ENCODE measurements around the gene KCNMB1. TPM values are rescaled to one million over a fixed set of nuclear protein-coding genes. Genes with fewer than 3 reads are reported as not detected.

The KCNMB1 gene
- total and polyA plus RNA-seq, 2 donors (not counting 3 experiments of a cell fraction or from before 2014, with no cell fraction given) = 0.15 to 0.29 TPM

GRCh38 chr5:170432669-170433068 is 43.5 kb upstream of the KCNMB1 start:
- H2AFZ ChIP-seq (ENCODE audit: low read depth, low read length) = no peak overlapping the region
- DNase-seq (ENCODE audit: low read depth, low spot score) = no peak
- H3K4me3 ChIP-seq (replicated peaks in 1 of 3; ENCODE audit: insufficient read depth in 1 of 3, low read depth in 1 of 3, low read length in 3 of 3) = no peak overlapping the region
- dilution Hi-C loops (cut with MboI; ENCODE audit: extremely low pct_ligation_motif_present, low sequenced_read_pairs) = no loop called here
- H3K27ac ChIP-seq (ENCODE audit: insufficient read depth, low read depth, low read length) = no peak overlapping the region
- no peaks in the 10 kb centered on the region for H3K79me2 ChIP-seq (ENCODE audit: control insufficient read depth, insufficient read depth, low read length)
- no peaks in the 10 kb centered on the region for H3K4me1 ChIP-seq (ENCODE audit: control insufficient read depth, extremely low read depth, insufficient read depth, low read length)
- H3K36me3 ChIP-seq (ENCODE audit: control insufficient read depth in 2 of 2, extremely low read depth in 1 of 2, insufficient read depth in 2 of 2, low read length in 2 of 2) = no peaks in the 10 kb centered on the region
- no peak overlapping the region for H3K4me2 ChIP-seq (ENCODE audit: insufficient read depth, low read length)
- intact Hi-C loops (cut with micrococcal nuclease) = no loop called here
- TF ChIP-seq POLR2A (IDR thresholded peaks at IDR 0.05; ENCODE audit: low read depth, low read length) = no peak
- TF ChIP-seq MYC (IDR thresholded peaks at IDR 0.05; ENCODE audit: low read depth, low read length) = no peak
- no peak for TF ChIP-seq MAX (IDR thresholded peaks at IDR 0.05; ENCODE audit: insufficient read depth, insufficient read length)
- TF ChIP-seq JUN (IDR thresholded peaks at IDR 0.05; ENCODE audit: borderline replicate concordance, insufficient read depth, insufficient read length, low read depth) = no peak
- no peak for TF ChIP-seq EZH2 (IDR thresholded peaks at IDR 0.05; ENCODE audit: borderline replicate concordance, low read depth, low read length, severe bottlenecking)
- TF ChIP-seq FOS (IDR thresholded peaks at IDR 0.05; ENCODE audit: borderline replicate concordance, insufficient read depth, low read length) = no peak
- no peak for TF ChIP-seq GATA2 (IDR thresholded peaks at IDR 0.05; ENCODE audit: insufficient read depth, insufficient read length, low read depth, low read length)
- no peak for TF ChIP-seq CTCF (IDR thresholded peaks at IDR 0.05; ENCODE audit: extremely low read depth in 1 of 2, insufficient read depth in 1 of 2, low read depth in 1 of 2, low read length in 2 of 2)
- TF ChIP-seq POLR2AphosphoS5 (IDR thresholded peaks at IDR 0.05; ENCODE audit: insufficient read depth, low read depth, low read length) = no peak
- ChIA-PET POLR2A (no interaction called here), CTCF (interaction anchor here (0.6 to 6.5 kb wide), 5 partner anchors 13 to 194 kb away, joined by 3 to 288 read pairs (median 4); partner anchors contain the start of gene KCNIP1)
- no peaks in the 10 kb centered on the region for H3K9me1 ChIP-seq (replicated peaks; ENCODE audit: control insufficient read depth, extremely low read depth, insufficient read depth, low read length)
- no peak overlapping the region for H3K9ac ChIP-seq (replicated peaks; ENCODE audit: extremely low read depth, insufficient read depth, low read length)
- BruUV-seq (replicated peaks) = no TSS peak
- H4K20me1 ChIP-seq (replicated peaks; ENCODE audit: control insufficient read depth, extremely low read depth, insufficient read depth, low read length) = no peaks in the 10 kb centered on the region
- peaks cover 6 to 7% of the 10 kb centered on the region in 2 experiments for H3K27me3 ChIP-seq (ENCODE audit: control insufficient read depth in 2 of 2, insufficient read depth in 2 of 2, low read length in 2 of 2)
- no peaks in the 10 kb centered on the region for H3K9me3 ChIP-seq (replicated peaks; ENCODE audit: control insufficient read depth, insufficient read depth, low read length)
- no peak for FAIRE-seq

Measured in endothelial cell of umbilical vein (primary cell).